GM19452 (cell line): Measurements from ENCODE around the gene SCAANT1.

Source experiments
- ATAC-seq: cut with Tn5 transposase; IDR thresholded peaks from one replicate; pipeline ENCODE4 v1.9.1; 2021; ENCODE audit not compliant: unreplicated experiment

SCAANT1 gene

GRCh38 chr3:63864008-63864964 lies 47.9 kb downstream of the SCAANT1 start:
- peak; percentile 41 for ATAC-seq

GRCh38 chr3:63863150-63864007 lies 48.8 kb downstream of the SCAANT1 start, which contains the start of the genes ATXN7 and THOC7:
Gene ATXN7 (plus strand): TSS chr3:63863867. CDS start chr3:63912599, 48,732 bp downstream.
Gene THOC7 (minus strand): TSS chr3:63863805. CDS start chr3:63863790, 15 bp downstream.
- ATAC-seq, result peak; percentile 73

GRCh38 chr3:63862804-63863149 lies 49.4 kb downstream of the SCAANT1 start:
- ATAC-seq, result no peak
